ENCODE measurements around the gene KIAA0513.

KIAA0513 gene

GRCh38 chr16:85003725-85004586 is 23.6 kb upstream of the KIAA0513 start:
- Histone ChIP-seq H3K9ac (no peak overlapping the region), H3K4me3 (ENCODE audit: low read depth, low read length) (no peak overlapping the region)

DNA sequence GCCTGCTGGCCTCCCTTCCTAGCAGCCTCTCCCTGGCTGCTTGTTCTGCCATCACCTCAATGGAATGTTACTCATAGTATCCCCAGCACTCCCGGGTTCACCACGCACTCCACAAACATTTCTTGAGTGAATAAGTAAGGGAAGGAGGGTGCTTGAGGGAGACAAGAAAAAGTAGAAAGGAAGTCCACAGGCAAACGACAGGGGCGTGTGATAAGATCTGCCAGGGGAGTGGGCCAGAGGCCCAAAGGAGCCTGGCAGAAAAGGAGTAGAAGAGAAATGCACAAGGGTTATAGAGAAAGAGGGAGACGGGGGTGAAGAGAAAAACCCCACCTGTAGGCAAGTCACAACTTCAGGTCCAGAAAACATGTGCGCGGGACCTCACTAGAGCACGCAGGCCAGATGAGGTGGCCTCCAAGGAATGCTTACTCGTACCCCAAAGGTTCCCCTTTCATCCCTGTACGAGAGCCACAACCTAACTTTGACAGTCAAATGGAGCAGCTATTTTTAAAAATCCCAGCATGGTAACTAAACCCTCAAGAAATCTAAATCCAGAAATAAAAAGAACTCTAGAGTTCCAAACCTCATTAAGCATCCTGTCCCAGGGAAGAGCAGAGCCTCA is 22.9 kb upstream of the KIAA0513 start:
- H3K27me3 ChIP-seq (ENCODE audit: control insufficient read depth, insufficient read depth, low read length): no peaks in the 10 kb centered on the region
- no peak overlapping the region for H3K4me3 ChIP-seq (ENCODE audit: low read depth, low read length)
- H3K36me3 ChIP-seq (ENCODE audit: control insufficient read depth, insufficient read depth, low read length): no peaks in the 10 kb centered on the region
- no peak overlapping the region for H3K27ac ChIP-seq
- H3K4me1 ChIP-seq: peaks cover 19% of the 10 kb centered on the region
- H3K79me2 ChIP-seq: peaks cover 51% of the 10 kb centered on the region
- H2AFZ ChIP-seq: no peak overlapping the region
- H3K9me3 ChIP-seq (ENCODE audit: control insufficient read depth, low read length): no peaks in the 10 kb centered on the region
- TF ChIP-seq, protein P1, sequence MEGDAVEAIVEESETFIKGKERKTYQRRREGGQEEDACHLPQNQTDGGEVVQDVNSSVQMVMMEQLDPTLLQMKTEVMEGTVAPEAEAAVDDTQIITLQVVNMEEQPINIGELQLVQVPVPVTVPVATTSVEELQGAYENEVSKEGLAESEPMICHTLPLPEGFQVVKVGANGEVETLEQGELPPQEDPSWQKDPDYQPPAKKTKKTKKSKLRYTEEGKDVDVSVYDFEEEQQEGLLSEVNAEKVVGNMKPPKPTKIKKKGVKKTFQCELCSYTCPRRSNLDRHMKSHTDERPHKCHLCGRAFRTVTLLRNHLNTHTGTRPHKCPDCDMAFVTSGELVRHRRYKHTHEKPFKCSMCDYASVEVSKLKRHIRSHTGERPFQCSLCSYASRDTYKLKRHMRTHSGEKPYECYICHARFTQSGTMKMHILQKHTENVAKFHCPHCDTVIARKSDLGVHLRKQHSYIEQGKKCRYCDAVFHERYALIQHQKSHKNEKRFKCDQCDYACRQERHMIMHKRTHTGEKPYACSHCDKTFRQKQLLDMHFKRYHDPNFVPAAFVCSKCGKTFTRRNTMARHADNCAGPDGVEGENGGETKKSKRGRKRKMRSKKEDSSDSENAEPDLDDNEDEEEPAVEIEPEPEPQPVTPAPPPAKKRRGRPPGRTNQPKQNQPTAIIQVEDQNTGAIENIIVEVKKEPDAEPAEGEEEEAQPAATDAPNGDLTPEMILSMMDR (IDR thresholded peaks at IDR 0.05): no peak
- H3K9ac ChIP-seq: no peak overlapping the region
- H3K4me2 ChIP-seq (ENCODE audit: low read length): no peak overlapping the region

More at GRCh38 chr16:85003725-85004586, 23.6 kb upstream of the KIAA0513 start:
- Histone ChIP-seq H3K4me1 (peaks cover 19% of the 10 kb centered on the region), H3K27ac (no peak overlapping the region), H3K9me3 (ENCODE audit: control insufficient read depth, low read length) (no peaks in the 10 kb centered on the region), H2AFZ (no peak overlapping the region), H3K79me2 (peaks cover 46% of the 10 kb centered on the region), H3K27me3 (ENCODE audit: control insufficient read depth, insufficient read depth, low read length) (no peaks in the 10 kb centered on the region), H3K4me2 (ENCODE audit: low read length) (peak overlapping the region; percentile 41), H3K36me3 (ENCODE audit: control insufficient read depth, insufficient read depth, low read length) (no peaks in the 10 kb centered on the region)
- TF ChIP-seq, protein P1 (IDR thresholded peaks at IDR 0.05): no peak

DNA sequence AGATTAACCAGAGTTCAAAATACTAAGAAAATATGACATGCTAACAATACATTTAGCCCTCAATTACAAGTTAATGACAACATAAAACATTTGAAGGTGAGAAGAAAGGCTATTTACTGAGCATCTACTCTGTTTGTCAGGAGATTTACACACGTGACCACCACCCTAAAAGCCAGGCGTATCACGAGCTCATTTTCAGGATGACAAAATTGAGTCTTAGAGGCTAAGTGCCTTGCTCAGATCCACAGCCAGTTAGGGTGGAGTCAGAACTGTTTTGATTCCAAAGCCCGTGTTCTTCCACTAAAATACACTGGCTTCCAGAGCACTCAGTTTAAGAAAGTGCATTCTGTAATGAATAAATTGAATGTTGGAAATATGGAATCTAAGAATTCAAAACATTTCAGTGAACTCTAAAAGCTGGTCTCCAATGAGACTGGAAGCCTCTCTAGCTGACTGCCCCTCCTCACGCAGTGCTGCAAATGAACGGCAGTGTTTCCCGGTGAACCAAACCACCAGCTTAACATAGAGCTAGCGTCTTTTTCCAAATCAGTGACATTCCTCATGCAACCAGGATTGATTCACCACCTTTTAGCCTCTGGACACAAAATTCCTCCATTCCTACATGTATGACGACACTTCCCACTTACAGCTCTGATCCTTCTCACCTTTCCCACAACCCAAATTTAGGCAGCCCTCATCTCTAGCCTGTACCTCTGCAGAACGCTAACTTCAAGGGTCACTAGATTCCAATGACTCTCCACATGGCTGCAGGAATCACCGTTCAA is 22.1 kb upstream of the KIAA0513 start:
- no peaks in the 10 kb centered on the region for H3K36me3 ChIP-seq (ENCODE audit: control insufficient read depth, insufficient read depth, low read length)
- H3K4me3 ChIP-seq (ENCODE audit: low read depth, low read length): no peak overlapping the region
- H3K9me3 ChIP-seq (ENCODE audit: control insufficient read depth, low read length): no peaks in the 10 kb centered on the region
- no peak overlapping the region for H2AFZ ChIP-seq
- no peak overlapping the region for H3K9ac ChIP-seq
- TF ChIP-seq, protein P1 (IDR thresholded peaks at IDR 0.05): no peak
- H3K27ac ChIP-seq: no peak overlapping the region
- peaks cover 56% of the 10 kb centered on the region for H3K79me2 ChIP-seq
- H3K27me3 ChIP-seq (ENCODE audit: control insufficient read depth, insufficient read depth, low read length): no peaks in the 10 kb centered on the region
- H3K4me2 ChIP-seq (ENCODE audit: low read length): no peak overlapping the region
- H3K4me1 ChIP-seq: peaks cover 19% of the 10 kb centered on the region

GRCh38 chr16:85006639-85007038 is 21.0 kb upstream of the KIAA0513 start:
- peaks cover 16% of the 10 kb centered on the region for H3K4me1 ChIP-seq

More at GRCh38 chr16:85006639-85007038, 21.0 kb upstream of the KIAA0513 start:
- Histone ChIP-seq H3K9ac (no peak overlapping the region), H2AFZ (no peak overlapping the region), H3K79me2 (peaks cover 57% of the 10 kb centered on the region), H3K4me3 (ENCODE audit: low read depth, low read length) (no peak overlapping the region), H3K27me3 (ENCODE audit: control insufficient read depth, insufficient read depth, low read length) (no peaks in the 10 kb centered on the region), H3K4me2 (ENCODE audit: low read length) (no peak overlapping the region), H3K27ac (no peak overlapping the region), H3K36me3 (ENCODE audit: control insufficient read depth, insufficient read depth, low read length) (no peaks in the 10 kb centered on the region), H3K9me3 (ENCODE audit: control insufficient read depth, low read length) (no peaks in the 10 kb centered on the region)
- TF ChIP-seq, protein P1 (IDR thresholded peaks at IDR 0.05): no peak
